DOHH2 (cell line): ENCODE data around the gene LRP4.

Experiments
- EZH2phosphoT487 ChIP-seq: fragments of 200-600 bp; sonication (generic); IDR thresholded peaks from 2 replicates; pipeline ENCODE4 v1.6.1; 2017; ENCODE audit warnings: borderline replicate concordance, mild to moderate bottlenecking, antibody characterized with exemption, low read length, moderate library complexity, mixed read lengths
- TF ChIP-seq, protein P1 (sequence below): fragments of 200-600 bp; sonication (generic); IDR thresholded peaks from one replicate; pipeline ENCODE4 v1.5.1; 2014; ENCODE audit warnings: antibody characterized with exemption, mild to moderate bottlenecking, low read depth, low read length; ENCODE audit not compliant: poor library complexity, severe bottlenecking

DNA sequence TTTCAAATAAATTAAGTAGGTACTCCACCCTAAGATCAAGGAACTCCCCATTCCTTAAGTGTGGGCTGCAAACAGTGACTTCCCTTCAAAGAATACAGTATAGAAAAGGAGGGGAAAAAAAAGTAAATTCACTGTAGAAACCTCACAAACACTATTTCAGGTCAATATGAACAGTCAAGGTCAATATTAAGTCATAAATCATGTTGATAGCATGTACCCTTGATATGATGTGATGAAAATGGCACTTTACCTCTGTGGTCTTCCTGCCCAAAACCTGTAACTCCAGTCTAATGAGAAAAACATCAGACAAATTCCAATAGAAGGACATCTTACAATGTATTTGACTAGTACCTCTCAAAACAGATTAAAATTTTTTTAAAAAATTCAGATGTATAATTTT lies 80.5 kb downstream of the LRP4 start:
- TF ChIP-seq, protein P1, sequence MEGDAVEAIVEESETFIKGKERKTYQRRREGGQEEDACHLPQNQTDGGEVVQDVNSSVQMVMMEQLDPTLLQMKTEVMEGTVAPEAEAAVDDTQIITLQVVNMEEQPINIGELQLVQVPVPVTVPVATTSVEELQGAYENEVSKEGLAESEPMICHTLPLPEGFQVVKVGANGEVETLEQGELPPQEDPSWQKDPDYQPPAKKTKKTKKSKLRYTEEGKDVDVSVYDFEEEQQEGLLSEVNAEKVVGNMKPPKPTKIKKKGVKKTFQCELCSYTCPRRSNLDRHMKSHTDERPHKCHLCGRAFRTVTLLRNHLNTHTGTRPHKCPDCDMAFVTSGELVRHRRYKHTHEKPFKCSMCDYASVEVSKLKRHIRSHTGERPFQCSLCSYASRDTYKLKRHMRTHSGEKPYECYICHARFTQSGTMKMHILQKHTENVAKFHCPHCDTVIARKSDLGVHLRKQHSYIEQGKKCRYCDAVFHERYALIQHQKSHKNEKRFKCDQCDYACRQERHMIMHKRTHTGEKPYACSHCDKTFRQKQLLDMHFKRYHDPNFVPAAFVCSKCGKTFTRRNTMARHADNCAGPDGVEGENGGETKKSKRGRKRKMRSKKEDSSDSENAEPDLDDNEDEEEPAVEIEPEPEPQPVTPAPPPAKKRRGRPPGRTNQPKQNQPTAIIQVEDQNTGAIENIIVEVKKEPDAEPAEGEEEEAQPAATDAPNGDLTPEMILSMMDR = no peak
- TF ChIP-seq EZH2phosphoT487 = no peak
